Measurements from ENCODE around the gene TMEM200A.

TMEM200A gene

DNA sequence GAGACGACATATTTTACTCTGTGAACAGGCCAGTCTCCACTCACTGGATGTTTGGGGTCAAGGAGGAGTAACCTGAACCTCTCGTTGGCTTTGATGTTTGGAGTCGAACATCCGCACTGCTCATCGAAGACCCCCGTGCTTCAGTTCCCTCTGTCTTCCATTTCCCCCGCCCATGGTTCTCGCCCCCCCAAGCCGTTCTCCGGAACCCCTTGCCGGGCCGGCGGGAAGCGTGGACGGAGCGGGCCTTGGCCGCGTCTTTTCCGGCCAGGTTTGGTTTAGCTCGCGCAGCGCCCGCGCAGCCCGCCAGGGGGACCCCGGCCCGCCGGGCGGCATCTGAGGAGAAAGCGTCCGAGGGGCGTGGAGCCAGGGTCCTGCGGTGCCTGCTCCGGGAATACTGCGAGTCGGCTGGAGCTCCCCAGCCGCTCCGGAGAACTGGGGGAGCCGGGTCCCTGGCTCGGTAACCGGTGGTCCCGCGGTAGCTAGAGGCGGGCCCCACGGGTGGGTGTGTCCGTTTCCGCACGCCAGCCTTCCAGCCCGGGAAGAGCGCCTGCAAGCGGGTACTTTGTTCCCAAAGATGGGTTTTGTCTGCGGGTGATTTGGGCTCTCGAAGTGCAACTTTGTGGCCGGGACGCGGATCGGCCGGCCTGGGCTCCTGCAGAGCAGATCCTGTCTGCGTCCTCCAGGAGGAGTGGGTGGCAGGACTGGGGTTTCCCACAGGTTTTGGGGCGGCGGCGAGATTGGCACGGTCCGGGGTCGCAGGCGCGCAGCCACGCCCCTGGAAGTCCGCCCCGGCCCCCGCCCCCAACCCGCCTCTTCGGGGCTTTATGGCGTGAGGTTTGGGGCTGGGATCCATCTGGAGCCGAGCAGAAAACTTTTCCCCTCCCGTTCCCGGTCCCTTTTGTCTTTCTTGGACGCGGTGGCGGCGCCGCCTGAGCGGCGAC is at the start of gene TMEM200A:
Gene TMEM200A, plus strand, starts transcription at position 852 of the 941 bp plus-strand sequence. CDS start 74,406 bp downstream, outside the sequence.
- H3K27me3 ChIP-seq (ENCODE audit: low read depth, low read length) = no peaks in the 10 kb centered on the region
- H3K9ac ChIP-seq (ENCODE audit: low read length) = no peak within 1 kb of the TSS
- no peak for TF ChIP-seq EZH2phosphoT487 (IDR thresholded peaks at IDR 0.05; ENCODE audit: low read depth)
- TF ChIP-seq, protein P1, sequence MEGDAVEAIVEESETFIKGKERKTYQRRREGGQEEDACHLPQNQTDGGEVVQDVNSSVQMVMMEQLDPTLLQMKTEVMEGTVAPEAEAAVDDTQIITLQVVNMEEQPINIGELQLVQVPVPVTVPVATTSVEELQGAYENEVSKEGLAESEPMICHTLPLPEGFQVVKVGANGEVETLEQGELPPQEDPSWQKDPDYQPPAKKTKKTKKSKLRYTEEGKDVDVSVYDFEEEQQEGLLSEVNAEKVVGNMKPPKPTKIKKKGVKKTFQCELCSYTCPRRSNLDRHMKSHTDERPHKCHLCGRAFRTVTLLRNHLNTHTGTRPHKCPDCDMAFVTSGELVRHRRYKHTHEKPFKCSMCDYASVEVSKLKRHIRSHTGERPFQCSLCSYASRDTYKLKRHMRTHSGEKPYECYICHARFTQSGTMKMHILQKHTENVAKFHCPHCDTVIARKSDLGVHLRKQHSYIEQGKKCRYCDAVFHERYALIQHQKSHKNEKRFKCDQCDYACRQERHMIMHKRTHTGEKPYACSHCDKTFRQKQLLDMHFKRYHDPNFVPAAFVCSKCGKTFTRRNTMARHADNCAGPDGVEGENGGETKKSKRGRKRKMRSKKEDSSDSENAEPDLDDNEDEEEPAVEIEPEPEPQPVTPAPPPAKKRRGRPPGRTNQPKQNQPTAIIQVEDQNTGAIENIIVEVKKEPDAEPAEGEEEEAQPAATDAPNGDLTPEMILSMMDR (IDR thresholded peaks at IDR 0.05; ENCODE audit: low read depth, low read length) = no peak
- peaks cover 12% of the 10 kb centered on the region for H4K20me1 ChIP-seq (ENCODE audit: insufficient read depth, low read length)
- H3K27ac ChIP-seq (ENCODE audit: low read length) = no peak within 1 kb of the TSS
- no peak within 1 kb of the TSS for H3K4me3 ChIP-seq (ENCODE audit: low read length)
- H3K4me1 ChIP-seq (ENCODE audit: low read length) = no peaks in the 10 kb centered on the region
- no peak within 1 kb of the TSS for H2AFZ ChIP-seq (ENCODE audit: low read depth, low read length)
- no peaks in the 10 kb centered on the region; the same call in 1 of the 2 replicates for H3K79me2 ChIP-seq (ENCODE audit: low read length)
- no peaks in the 10 kb centered on the region for H3K36me3 ChIP-seq (replicated peaks; ENCODE audit: low read depth, low read length)
- no peak within 1 kb of the TSS for H3K4me2 ChIP-seq (ENCODE audit: low read length)
- H3K9me3 ChIP-seq (ENCODE audit: insufficient read depth, low read length) = no peaks in the 10 kb centered on the region

- TF ChIP-seq, protein P1 (IDR thresholded peaks at IDR 0.05; ENCODE audit: low read depth, low read length) = no peak
- TF ChIP-seq EZH2phosphoT487 (IDR thresholded peaks at IDR 0.05; ENCODE audit: low read depth) = no peak
- H3K4me2 ChIP-seq (ENCODE audit: low read length) = no peak overlapping the region
- H3K4me1 ChIP-seq (ENCODE audit: low read length) = no peaks in the 10 kb centered on the region
- no peak overlapping the region for H3K27ac ChIP-seq (ENCODE audit: low read length)
- H3K9me3 ChIP-seq (ENCODE audit: insufficient read depth, low read length) = no peaks in the 10 kb centered on the region
- H2AFZ ChIP-seq (ENCODE audit: low read depth, low read length) = no peak overlapping the region
- H3K4me3 ChIP-seq (ENCODE audit: low read length) = no peak overlapping the region
- no peaks in the 10 kb centered on the region for H3K79me2 ChIP-seq (ENCODE audit: low read length)
- H3K9ac ChIP-seq (ENCODE audit: low read length) = no peak overlapping the region
- H3K36me3 ChIP-seq (replicated peaks; ENCODE audit: low read depth, low read length) = no peaks in the 10 kb centered on the region
- no peaks in the 10 kb centered on the region for H3K27me3 ChIP-seq (ENCODE audit: low read depth, low read length)
- H4K20me1 ChIP-seq (ENCODE audit: insufficient read depth, low read length) = no peaks in the 10 kb centered on the region; the same call in 1 of the 2 replicates
Observed at GRCh38 chr6:130320908-130321307, 44.9 kb upstream of the TMEM200A start.

- H3K27ac ChIP-seq (ENCODE audit: low read length) = no peak overlapping the region
Observed at GRCh38 chr6:130322673-130323268, 43.0 kb upstream of the TMEM200A start.

More at GRCh38 chr6:130322673-130323268, 43.0 kb upstream of the TMEM200A start:
- no peaks in the 10 kb centered on the region; the same call in 1 of the 2 replicates for H4K20me1 ChIP-seq (ENCODE audit: insufficient read depth, low read length)
- TF ChIP-seq, protein P1 (IDR thresholded peaks at IDR 0.05; ENCODE audit: low read depth, low read length) = peak; percentile 85
- no peak for TF ChIP-seq EZH2phosphoT487 (IDR thresholded peaks at IDR 0.05; ENCODE audit: low read depth)
- H2AFZ ChIP-seq (ENCODE audit: low read depth, low read length) = no peak overlapping the region
- no peak overlapping the region for H3K4me3 ChIP-seq (ENCODE audit: low read length)
- H3K27me3 ChIP-seq (ENCODE audit: low read depth, low read length) = no peaks in the 10 kb centered on the region
- no peaks in the 10 kb centered on the region for H3K79me2 ChIP-seq (ENCODE audit: low read length)
- H3K4me2 ChIP-seq (ENCODE audit: low read length) = no peak overlapping the region
- H3K9me3 ChIP-seq (ENCODE audit: insufficient read depth, low read length) = no peaks in the 10 kb centered on the region
- no peaks in the 10 kb centered on the region for H3K4me1 ChIP-seq (ENCODE audit: low read length)
- H3K9ac ChIP-seq (ENCODE audit: low read length) = no peak overlapping the region
- no peaks in the 10 kb centered on the region for H3K36me3 ChIP-seq (replicated peaks; ENCODE audit: low read depth, low read length)

Data from OCI-LY3 (cell line).